Fibroblast of the conjunctiva (primary cell): ENCODE measurements around the gene ZDHHC18.
"Not testable (repeated sequence)": the region's sequence is repeated elsewhere in the genome, so short reads cannot be mapped to it uniquely, and the experiment has no call there.

Source experiments
- DNase-seq: peaks from one replicate; pipeline ENCODE4 v3.0.0-alpha.2; 2010; ENCODE audit warnings: low read depth

Gene ZDHHC18

DNA sequence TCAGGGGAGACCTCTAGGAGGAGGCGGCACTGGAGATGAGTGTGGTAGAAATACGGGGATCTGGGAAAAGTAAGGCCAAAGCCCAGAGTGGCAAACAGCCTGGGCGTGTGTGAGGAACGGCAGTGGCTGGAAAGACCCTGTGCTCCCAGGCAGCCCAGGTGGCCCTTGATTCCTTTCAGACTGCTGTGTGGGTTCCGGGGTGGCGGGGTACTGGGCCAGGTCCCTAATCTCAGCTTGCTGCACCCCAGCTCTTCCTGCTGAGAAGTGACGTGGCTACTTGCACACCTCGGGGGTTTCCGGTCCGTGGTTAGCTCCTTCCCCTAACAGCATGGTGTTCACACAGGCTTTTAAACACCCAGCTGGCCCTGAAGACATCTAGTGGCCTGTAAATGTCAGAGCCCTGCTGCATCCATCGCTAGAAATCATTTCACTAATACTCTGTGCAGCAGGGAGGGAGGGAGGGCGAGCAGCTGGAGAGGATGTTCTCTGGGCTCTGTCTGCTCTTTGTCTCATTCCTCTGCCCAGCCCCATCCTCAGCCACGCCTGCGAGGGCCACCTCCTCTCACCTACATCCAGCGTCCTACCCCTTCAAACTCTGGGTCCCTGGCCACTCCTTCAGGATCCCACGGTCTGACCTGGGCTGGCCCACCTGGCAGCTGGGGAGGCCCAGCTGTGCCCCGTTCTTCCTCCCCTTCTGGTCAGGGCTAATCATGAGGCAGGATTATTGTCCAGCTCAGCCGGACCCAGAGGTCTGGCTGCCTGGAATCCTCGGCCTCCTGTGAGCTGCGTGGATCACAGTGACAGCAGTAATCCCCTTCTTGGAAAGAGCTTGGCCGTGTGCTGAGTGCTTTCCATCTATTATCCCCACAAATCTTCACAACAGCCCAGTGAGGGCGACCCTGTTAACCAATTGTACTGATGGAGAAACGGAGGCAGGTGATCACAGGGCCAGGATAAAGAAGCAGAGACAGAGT, 7.2 kb downstream of the ZDHHC18 start:
- DNase-seq: no peak

DNA sequence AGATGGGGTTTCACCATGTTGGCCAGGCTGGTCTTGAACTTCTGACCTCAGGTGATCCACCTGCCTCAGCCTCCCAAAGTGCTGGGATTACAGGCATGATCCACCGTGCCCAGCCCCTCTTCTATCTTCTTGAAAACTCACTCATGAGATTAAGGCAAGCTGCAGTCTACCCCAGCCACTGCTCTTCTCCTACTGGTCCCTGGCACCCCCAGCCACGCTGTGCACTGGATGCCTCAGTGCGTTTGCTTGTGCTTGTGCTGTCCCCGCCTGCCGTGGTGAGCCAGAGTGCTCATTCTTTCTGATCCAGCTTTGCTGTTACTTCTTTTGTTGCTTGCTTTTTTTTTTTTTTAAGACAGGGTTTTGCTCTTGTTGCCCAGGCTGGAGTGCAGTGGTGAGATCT, 11.2 kb downstream of the ZDHHC18 start:
- not testable (repeated sequence) for DNase-seq

DNA sequence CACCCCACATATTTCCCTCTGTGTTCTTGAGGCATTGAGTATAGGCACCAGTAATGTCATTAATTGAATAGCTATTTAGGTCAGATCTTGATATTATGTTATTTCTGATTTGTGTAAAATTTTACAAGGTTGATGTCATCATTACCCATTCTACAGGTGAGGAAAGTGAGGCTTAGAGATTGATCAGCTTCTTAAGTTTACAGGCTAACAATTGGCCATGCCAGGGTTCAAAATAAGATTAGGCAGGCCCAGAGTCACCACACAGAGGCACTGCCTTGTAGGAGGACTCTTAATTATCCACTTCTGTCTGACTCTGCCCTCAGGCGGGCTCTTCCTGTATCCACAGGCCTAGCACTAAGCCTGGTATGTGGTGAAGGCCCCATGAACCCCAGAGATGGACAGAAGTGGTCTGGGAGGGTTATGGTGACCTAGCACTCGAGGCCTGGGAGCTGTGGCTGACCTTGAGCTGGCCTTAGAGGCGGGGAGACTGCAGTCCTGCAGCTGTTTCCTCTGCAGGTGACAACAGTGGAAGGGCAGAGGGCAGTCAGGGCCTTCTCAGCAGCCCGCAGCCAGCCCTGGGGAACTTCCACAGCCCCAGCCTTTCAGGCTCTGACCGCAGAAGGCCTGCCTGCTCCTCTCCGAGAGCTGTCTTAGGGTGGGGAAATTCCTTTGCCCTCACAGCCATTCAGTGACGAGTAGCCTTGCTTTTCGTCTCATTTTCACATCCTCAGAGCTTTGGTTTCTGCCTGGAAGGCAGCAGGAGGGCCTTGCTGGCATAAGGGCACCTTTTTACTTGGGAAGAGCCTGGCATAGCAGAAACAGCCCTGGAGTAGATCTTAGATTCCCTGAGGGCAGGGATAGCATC, 12.2 kb downstream of the ZDHHC18 start:
- DNase-seq: no peak

DNA sequence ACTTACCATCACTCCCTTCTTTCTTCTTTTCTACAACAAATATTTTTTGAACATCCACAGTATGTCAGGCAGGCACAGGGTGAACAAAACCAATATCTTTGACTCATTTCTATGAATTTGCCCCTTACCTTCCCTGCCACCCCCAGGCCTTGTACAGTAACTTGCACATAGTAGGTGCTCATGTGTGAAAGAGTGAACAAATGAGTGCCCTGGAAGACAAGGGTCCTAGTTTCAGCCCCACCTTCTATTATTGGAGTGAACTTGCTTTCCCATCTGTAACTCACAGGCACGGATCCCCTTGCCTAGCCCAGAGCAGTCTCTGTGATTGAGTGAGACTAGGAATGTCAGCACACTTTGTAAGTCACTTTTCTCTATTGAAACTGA, 12.8 kb downstream of the ZDHHC18 start:
- no peak for DNase-seq

DNA sequence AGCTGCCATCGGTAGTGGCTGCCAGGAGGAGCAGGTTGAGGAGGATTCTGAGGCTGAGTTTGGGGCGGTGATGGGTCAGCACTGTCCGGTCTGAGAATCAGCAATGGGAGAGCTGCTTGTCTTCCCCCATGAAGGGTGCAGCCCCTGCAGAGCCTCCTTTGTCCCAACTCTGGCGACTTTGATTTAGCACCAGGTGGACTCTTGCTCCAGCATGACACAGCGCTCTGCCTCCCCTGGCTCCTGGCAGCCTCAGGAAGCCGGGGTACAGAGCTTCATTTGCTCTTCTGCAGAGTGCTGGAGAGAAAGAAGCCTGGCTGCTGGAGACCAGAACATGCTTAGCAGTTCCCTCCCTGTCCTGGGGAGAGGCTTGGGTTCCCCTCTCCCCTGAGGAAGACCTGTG, 13.3 kb downstream of the ZDHHC18 start:
- DNase-seq: no peak

DNA sequence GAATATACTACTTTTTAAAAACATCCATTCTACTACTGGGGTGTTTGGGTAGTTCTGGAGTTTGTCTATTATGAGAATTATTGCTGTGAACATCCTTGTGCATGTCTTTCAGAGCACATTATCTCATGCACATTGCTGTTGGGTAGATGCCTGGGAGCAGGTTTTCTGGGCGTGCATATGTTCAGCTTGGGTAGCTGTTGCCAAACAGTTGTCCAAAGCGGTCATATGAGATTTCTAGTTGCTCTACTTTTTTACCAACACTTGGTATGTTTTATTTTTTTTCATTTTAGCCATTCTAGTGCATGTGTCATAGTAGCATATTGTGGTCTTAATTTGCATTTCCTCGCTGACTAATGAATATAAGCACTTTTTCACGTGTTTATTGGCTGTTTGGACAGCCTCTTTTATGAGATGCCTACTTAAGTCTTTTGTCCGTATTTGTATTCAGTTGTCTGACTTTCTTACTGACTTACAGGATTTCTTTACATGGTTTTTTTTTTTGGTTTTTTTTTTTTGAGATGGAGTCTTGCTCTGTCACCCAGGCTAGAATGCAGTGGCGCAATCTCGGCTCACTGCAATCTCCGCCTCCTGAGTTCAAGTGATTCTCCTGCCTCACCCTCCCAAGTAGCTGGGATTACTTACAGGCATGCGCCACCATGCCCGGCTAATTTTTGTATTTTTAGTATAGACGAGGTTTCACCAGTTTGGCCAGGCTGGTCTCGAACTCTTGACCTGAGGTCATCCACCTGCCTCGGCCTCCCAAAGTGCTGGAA, 18.1 kb downstream of the ZDHHC18 start:
- DNase-seq: no peak

DNA sequence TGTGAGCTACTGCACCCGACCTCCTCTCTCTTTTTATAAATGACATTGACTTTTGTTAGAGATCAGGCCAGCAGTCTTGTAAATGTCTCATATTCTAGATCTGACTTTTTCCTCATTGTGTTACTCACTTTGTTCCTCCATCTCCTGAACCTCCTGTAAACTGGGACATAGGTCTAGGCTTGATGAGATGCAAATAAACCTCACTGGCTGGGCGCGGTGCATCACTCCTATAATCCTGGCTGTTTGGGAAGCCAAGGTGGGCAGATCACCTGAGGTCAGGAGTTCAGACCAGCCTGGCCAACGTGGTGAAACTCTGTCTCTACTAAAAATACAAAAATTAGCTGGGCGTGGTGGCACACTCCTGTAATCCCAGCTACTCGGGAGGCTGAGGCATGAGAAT, 21.3 kb downstream of the ZDHHC18 start:
- not testable (repeated sequence) for DNase-seq

DNA sequence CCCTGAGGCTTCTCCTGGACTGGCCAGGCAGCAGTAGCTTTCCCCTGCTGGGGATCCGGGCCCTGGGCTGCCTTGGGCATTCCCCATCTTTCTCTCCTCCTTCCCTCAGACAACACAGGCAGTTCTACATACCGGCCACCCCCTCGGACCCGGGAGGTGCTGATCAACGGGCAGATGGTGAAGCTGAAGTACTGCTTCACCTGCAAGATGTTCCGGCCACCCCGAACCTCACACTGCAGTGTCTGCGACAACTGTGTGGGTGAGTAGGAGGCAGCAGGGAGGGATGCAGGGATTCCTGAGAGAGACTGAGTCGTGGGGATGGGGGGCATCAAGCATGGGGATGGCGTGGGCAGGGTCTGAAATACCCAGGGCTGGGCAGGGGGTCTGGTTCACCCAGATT, 22.0 kb downstream of the ZDHHC18 start:
- no peak for DNase-seq

DNA sequence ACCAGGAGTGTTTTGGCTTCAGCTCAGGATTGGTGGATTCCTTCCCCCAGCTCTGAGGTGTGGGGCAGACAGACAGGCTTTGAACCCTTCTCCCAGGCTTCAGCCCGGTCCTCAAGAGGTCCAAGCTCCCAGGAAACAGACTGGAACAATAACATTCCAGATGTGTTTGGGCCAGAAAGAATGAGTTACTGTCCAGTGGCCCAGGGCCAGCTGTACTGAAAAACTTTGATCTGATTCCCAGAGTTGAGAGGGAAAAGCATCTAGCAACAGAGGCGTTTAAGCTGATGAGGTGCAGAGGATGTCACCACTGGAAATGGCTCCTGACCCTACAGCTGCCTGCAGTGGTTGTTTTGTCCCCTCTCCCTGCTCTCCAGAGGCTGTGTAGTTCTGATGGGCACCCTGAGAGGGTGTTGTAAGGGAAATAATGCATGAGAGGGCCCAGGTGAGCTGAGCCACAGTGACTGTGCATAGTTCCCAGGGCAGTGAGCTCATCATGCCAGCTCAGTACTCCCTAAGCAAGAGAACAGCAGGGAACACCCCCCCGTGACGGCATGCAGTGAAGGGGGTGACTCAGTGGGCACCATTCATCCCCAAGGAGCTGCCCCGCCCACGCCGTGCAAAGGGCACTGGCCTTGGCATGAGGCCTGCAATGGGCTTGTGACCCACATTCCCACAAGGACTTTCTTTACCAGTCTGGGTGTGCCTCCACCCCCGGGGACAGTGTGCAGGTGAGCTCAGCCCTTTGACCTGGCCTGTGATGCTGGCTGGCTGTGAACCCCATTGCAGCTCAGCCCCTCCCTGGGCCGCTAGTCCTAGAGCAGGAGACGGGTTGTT, 22.7 kb downstream of the ZDHHC18 start:
- DNase-seq: peak; percentile 49

DNA sequence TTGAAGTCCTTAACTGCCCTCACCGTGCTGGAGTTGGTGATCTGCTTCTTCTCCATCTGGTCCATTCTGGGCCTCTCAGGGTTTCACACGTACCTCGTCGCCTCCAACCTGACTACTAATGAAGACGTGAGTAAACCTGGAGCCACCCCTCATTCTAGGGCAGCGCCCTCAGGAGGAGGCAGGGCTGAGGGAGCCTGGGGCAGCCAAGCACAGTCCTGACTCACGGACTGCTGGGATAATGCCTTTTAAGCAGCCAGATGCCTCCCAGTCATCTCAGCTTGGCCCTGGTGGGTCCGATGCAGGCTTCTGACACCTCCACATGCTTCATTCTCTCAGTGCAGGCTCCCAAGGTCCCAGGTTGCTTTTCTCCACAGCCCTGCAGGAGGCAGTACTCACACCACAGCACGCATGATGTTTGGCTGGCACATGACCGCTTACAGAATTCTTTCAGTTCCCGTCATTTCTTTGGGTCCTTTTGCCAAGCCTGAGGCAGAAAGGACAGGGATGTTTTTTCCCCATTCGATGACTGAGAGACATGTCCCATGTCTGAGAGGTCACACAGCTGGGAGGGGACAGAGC, 24.7 kb downstream of the ZDHHC18 start:
- no peak for DNase-seq

DNA sequence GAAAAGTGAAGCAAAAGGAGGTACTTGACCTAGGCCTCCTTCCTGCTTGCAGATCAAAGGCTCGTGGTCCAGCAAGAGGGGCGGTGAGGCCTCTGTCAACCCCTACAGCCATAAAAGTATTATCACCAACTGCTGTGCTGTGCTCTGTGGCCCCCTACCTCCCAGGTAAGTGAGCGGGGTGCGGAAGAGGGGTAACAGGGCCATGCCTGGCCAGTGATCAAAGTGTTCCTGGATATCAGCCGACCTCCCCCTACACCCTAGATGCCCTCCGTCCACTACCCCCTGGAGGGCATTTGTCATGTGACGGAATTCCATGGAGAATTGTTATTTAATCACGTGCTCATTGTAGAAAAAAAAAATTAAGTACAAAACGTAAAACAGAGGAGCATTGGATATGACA, 26.2 kb downstream of the ZDHHC18 start:
- DNase-seq: no peak

DNA sequence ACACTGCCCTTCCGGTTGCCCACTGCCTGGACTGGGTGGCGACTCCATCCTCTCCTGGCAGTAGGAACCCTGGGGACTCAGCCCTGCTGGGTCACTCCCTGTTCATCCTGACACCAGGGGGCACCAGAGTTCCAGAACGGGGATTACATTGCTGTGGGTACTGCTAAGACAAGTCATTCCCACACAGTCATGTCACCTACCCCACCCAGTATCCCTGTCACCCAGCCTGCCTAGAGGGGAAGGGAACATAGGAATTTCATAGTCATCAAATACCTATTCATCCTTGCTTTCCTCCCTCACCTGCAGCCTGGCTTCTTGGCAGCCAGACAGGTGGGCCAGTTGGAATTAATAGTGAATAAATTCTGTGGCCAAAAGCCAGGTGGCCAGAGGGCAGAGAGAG, 26.7 kb downstream of the ZDHHC18 start:
- peak; percentile 56 for DNase-seq

DNA sequence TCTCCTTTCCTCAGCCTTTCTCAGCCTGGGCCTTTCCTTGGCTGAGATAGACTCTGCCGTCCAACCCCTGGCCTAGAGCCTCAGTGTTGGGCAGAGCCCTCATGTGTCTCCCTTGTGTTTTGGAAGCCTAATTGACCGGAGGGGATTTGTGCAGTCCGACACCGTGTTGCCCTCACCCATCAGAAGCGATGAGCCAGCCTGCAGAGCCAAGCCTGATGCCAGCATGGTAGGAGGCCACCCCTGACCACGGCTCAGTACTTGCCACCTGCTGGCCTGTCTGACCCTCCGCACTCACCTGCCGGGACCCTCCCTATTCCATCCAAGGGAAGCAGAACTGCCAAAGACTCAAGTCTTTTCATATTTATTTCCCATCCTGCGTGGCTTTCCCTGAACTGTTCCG, 27.1 kb downstream of the ZDHHC18 start:
- no peak for DNase-seq

DNA sequence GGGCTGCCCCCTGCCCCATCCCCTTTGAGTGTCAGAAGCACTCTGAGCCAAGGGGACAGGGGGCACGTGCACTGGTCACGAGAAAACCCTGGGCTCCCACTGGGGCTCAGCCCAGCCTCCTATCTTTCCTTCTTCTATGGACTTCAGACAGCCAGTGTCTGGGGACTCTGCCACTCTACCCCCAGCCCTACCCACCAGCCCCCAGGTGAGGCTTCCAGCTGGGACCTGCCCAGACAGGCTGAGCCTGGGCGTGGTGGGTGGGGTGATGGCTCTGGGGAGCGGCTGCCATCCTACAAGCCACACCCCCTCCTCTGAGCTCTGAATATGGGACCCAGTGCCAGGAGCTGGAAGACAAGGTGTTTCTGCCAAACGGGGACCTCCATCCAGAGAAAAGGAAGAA, 28.4 kb downstream of the ZDHHC18 start:
- no peak for DNase-seq

DNA sequence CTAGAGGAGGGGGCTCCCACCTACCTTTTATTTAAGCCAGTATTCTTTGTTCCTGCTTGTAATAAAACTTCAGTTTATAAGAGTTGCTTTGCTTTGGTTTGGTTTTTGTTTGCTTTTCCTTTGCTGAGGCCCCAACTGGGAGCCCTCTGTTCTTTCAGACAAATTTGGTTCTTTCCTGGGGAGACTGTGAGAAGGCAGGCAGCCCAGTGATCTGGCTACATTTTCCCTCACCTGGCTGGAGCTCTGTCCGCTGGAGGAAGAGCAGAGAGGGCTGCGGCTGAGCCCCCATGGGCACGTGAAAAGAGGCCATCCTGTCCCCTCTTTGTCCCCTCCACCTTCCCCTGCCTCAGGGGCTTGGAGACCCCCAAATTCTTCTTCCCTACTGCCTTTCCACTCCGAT, 29.1 kb downstream of the ZDHHC18 start:
- no peak for DNase-seq

DNA sequence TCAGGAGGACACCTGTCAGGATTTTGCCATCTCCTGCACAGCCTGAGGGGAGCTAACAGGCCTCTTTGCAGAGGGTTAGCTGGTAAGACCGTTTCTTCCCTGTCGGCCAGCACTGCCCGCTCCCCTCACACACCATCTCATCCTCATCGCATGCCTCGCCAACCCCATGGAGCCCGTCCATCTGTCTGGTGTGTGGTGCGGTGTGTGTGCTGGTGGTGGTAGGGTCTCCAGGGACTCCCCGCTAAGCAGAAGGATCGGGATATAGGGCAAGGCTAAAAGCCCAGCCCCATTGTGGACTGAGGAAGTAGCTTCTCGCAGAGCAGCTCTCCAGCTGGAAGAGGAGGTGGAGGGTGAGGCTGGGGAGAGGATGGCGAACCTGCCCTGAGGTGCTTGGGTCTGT, 29.7 kb downstream of the ZDHHC18 start:
- DNase-seq: no peak

DNA sequence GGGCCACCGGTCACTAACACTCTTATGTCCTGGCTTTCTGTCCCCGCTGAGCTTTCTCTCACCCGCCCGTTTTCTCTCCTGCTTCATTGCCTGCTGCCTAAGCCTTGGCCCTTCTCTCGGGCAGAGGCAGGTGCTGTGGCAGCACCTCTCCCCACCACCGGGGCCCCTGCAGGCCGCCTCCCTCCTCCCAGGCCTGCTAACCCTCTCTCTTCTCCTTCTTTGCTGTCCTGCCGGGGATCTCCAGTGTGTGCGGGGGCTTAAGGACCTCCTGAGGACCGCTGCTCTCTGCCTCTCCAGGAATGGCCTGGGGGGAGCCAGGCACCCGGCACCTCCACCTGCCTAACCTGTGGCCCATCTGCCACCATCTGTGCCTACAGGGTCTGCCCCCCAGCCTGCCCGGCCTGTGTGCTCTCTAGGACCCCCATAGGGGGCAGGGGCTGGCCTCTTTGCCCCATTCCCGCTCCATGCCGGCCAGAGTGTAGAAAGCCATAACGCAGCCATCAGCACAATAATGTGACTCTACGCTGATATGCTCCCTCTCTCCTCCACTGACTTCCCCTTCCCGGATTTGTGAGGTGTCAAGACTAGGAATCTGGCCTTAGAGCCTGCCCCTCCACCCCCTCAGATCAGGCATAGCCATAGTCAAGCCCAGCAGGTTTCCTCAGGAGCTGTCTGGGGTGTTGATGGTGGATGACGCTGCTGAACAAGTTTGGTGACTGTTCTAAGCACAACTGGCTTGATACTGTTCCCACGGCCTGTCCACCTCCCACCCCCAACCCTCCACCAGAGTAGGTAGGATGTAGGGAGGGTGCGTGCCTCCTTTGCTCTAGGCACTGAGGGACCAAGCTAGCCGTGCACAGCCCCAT, 30.3 kb downstream of the ZDHHC18 start:
- DNase-seq: no peak

DNA sequence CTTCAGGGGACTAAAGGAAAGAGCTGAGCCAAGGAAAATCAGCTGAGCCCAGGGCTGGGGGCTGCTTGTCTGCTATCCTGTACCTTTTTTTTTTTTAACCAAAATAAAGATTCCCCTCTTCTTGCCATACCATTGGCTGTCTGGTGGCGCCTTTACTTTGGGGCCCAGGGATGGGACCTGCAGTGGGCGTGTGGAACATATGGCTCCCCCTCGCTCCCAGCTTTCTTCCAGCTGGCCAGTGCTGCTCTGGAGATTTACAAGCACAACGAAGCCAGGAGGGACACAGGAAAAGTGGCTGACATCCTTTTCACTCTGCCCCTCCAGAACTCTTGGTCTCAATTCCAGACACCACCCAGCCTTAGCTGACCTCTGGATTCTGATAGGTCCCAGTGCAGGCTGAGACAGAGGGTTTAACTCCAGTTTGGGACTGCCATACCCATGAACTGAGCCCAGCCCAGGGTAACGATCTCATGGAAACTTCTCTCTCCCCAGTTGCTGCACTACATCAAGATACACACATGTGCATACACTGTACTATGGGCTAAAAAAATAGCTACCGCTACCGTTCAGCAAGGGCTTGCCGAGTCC, 31.1 kb downstream of the ZDHHC18 start:
- no peak for DNase-seq

DNA sequence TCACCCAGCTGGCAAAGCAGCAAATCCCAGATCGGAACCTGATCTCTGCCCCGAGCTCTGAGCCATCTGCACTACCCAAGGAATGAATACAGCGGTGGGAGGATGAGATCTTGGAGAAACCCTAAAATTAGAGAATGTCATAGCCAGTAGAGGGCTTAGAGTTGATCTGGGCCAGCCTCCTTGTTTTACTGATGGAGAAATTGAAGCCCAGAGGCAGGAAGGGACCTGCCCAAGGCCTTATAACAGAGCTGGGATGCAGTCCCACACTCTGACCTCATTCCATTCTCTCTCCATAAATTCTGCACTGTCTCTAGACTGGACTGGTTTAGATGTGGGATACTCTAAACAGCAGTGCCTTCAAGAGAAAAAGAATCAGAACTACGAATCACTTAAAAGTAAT, 31.7 kb downstream of the ZDHHC18 start:
- no peak for DNase-seq
